ENCODE measurements around the gene GSX1.

The GSX1 gene

DNA sequence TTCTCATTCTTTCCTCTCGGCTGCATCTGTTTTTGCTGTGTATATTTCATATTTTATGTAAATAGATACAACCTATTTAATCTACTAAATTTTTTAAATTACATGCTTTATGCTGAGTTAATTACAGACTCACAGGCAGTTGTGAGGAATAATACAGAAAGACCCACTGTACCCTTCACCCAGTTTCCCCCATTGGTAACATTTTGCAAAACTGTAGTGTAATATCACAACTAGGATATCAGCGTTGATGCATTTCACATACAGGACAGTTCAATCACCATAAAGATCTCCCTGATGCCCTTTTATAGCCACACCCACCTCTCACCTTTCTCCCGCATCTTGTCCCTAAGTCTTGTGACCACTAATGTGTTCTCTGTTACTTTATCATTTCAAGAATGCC lies 43.5 kb downstream of the GSX1 start:
- DNase-seq = no peak

DNA sequence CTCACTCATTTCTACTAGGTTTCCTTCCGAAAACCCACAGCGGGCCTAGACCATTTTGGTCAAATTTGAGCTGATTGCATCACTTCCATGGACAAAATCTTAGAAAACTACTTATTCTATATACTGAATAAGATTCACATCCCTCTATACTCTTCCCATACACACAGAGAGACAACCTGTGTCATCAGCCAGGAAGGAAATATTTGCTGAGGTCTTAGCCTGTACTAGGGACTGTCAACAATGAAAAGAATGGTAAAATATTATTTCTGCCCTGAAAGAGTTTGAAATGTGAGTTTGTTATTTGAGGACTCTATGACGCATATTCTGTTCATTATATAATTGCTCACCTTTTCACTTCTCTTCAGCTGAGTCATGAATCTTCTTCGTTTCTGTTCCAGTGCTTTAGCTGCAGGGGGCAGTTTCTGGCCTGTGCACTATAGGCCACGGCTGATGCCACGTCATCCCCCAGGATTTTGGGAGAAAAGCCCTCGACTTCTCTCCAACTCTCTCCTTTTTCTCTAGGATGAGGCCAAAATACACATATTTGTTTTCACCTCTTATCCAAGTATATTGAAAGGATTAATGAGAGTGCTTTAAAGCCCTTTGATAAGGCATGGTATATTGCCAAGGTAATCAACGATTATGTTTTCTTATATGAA lies 47.7 kb downstream of the GSX1 start:
- DNase-seq = no peak

DNA sequence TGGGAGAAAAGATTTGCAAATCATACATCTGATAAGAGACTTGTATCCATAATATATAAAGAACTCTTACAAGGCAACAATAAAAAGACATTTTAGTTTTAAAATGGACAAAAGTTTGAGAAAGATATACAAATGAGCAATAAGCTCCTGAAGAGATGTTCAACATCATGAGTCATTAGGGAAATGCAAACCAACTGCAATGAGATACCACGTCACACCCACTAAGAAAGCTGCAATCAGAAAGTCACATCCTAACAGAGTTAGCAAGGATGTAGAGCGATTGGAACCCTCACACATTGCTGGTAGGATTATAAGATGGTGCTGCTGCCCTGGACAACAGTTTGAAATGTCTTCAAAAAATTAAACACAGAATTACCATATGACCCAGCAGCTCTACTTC lies 50.3 kb downstream of the GSX1 start:
- no peak for DNase-seq

All from hematopoietic multipotent progenitor cell treated with erythropoietin and hydrocortisone succinate and interleukin-3 and kit ligand, for 6 days (in vitro differentiated cells).